Urinary bladder (tissue), 4 donors: ENCODE measurements around the gene ATPAF2. TPM values are rescaled to one million over a fixed set of nuclear protein-coding genes. Genes with fewer than 3 reads are reported as not detected.

ENCODE experiments used
- DNase-seq: peaks from one replicate; pipeline ENCODE4 v3.0.0-alpha.2; 2015; ENCODE audit errors: extremely low spot score
- H3K27ac ChIP-seq: one replicate; pipeline ENCODE4 v1.5.1; 2013; ENCODE audit warnings: low read depth, mild to moderate bottlenecking, moderate library complexity
- H3K36me3 ChIP-seq: one replicate; pipeline ENCODE4 v1.6.1; 2013; ENCODE audit warnings: mild to moderate bottlenecking, moderate library complexity; ENCODE audit not compliant: insufficient read depth
- H3K4me1 ChIP-seq: one replicate; pipeline ENCODE4 v1.6.1; 2013; ENCODE audit warnings: mild to moderate bottlenecking, moderate library complexity; ENCODE audit not compliant: insufficient read depth
- H3K4me3 ChIP-seq: one replicate; pipeline ENCODE4 v1.5.1; 2013; ENCODE audit warnings: low read depth, low read length
- WGBS: extraction: QIAGEN DNeasy Blood & Tissue Kit; methylation state at CpG from one replicate; pipeline ENCODE4 v1.1.7; 2013; 5-methylcytosine and 5-hydroxymethylcytosine counted together
- polyA plus RNA-seq: library from polyadenylated mRNA; stranded (reverse); fragments of 200-250 nt; gene quantifications from one replicate; pipeline ENCODE4 v1.2.3, GENCODE V29; 2013
- total RNA-seq: library from RNA; depleted of rRNA; stranded (reverse); fragments of >200 nt; gene quantifications from one replicate; pipeline ENCODE4 v1.2.3, GENCODE V29; 2014
- donor health status: healthy with polysubstance abuse.
- donor health status: healthy.

Gene ATPAF2
- total and polyA plus RNA-seq, 2 donors = 15.9 to 17.3 TPM

- H3K4me1 ChIP-seq = no peaks in the 10 kb centered on the region
- H3K36me3 ChIP-seq = no peaks in the 10 kb centered on the region
- WGBS = 63% methylated on average over 18 of the region's 18 CpGs
- no peak overlapping the region for H3K4me3 ChIP-seq
- DNase-seq = no peak
- no peak overlapping the region for H3K27ac ChIP-seq
These were observed 44.5 kb downstream of the ATPAF2 start for GRCh38 chr17:17994271-17995069.

GRCh38 chr17:17993852-17994251, 45.1 kb downstream of the ATPAF2 start:
- Histone ChIP-seq H3K36me3 (no peaks in the 10 kb centered on the region), H3K27ac (no peak overlapping the region), H3K4me3 (no peak overlapping the region), H3K4me1 (no peaks in the 10 kb centered on the region)
- no peak for DNase-seq
- 97% methylated on average over 12 of the region's 12 CpGs for WGBS

GRCh38 chr17:17993366-17993765, 45.6 kb downstream of the ATPAF2 start:
- WGBS = 93% methylated on average over 2 of the region's 2 CpGs
- DNase-seq = no peak
- no peaks in the 10 kb centered on the region for H3K36me3 ChIP-seq
- no peak overlapping the region for H3K4me3 ChIP-seq
- H3K27ac ChIP-seq = no peak overlapping the region
- no peaks in the 10 kb centered on the region for H3K4me1 ChIP-seq

GRCh38 chr17:17990282-17990681, 48.7 kb downstream of the ATPAF2 start:
- no peak for DNase-seq
- Histone ChIP-seq H3K4me3 (no peak overlapping the region), H3K36me3 (no peaks in the 10 kb centered on the region), H3K27ac (no peak overlapping the region), H3K4me1 (no peaks in the 10 kb centered on the region)
- 86% methylated on average over 2 of the region's 2 CpGs for WGBS

GRCh38 chr17:17989618-17990017, 49.4 kb downstream of the ATPAF2 start:
- H3K4me3 ChIP-seq = no peak overlapping the region
- no peaks in the 10 kb centered on the region for H3K4me1 ChIP-seq
- WGBS = 89% methylated on average over 10 of the region's 10 CpGs
- no peaks in the 10 kb centered on the region for H3K36me3 ChIP-seq
- no peak overlapping the region for H3K27ac ChIP-seq
- no peak for DNase-seq

- Histone ChIP-seq H3K4me3 (no peak overlapping the region), H3K36me3 (no peaks in the 10 kb centered on the region), H3K27ac (no peak overlapping the region), H3K4me1 (no peaks in the 10 kb centered on the region)
- no peak for DNase-seq
- WGBS = 91% methylated on average over 9 of the region's 9 CpGs
These were observed 49.9 kb downstream of the ATPAF2 start for GRCh38 chr17:17989081-17989480.

- H3K4me1 ChIP-seq = no peaks in the 10 kb centered on the region
- H3K27ac ChIP-seq = no peak overlapping the region
- no peak overlapping the region for H3K4me3 ChIP-seq
- no peak for DNase-seq
- no peaks in the 10 kb centered on the region for H3K36me3 ChIP-seq
- WGBS = 89% methylated on average over 7 of the region's 7 CpGs
These were observed 50.5 kb downstream of the ATPAF2 start for GRCh38 chr17:17988427-17988945.

- no peaks in the 10 kb centered on the region for H3K36me3 ChIP-seq
- DNase-seq = no peak
- 84% methylated on average over 14 of the region's 14 CpGs for WGBS
- H3K4me1 ChIP-seq = no peaks in the 10 kb centered on the region
- no peak overlapping the region for H3K4me3 ChIP-seq
- H3K27ac ChIP-seq = no peak overlapping the region
These were observed 51.1 kb downstream of the ATPAF2 start for GRCh38 chr17:17987901-17988300.

GRCh38 chr17:17987187-17987896, 51.6 kb downstream of the ATPAF2 start:
- no peaks in the 10 kb centered on the region for H3K36me3 ChIP-seq
- no peak overlapping the region for H3K27ac ChIP-seq
- no peaks in the 10 kb centered on the region for H3K4me1 ChIP-seq
- no peak overlapping the region for H3K4me3 ChIP-seq
- WGBS = 87% methylated on average over 7 of the region's 7 CpGs
- DNase-seq = no peak

GRCh38 chr17:17985555-17985954, 53.4 kb downstream of the ATPAF2 start:
- WGBS = 79% methylated on average over 3 of the region's 3 CpGs
- H3K36me3 ChIP-seq = no peaks in the 10 kb centered on the region
- no peaks in the 10 kb centered on the region for H3K4me1 ChIP-seq
- no peak for DNase-seq
- no peak overlapping the region for H3K4me3 ChIP-seq
- no peak overlapping the region for H3K27ac ChIP-seq

GRCh38 chr17:17985153-17985552, 53.8 kb downstream of the ATPAF2 start:
- Histone ChIP-seq H3K4me1 (no peaks in the 10 kb centered on the region), H3K27ac (no peak overlapping the region), H3K4me3 (no peak overlapping the region), H3K36me3 (no peaks in the 10 kb centered on the region)
- DNase-seq = no peak
- WGBS = 88% methylated on average over 2 of the region's 2 CpGs

- Histone ChIP-seq H3K4me3 (no peak overlapping the region), H3K27ac (no peak overlapping the region), H3K36me3 (no peaks in the 10 kb centered on the region), H3K4me1 (no peaks in the 10 kb centered on the region)
- WGBS = 92% methylated on average over 6 of the region's 6 CpGs
- DNase-seq = no peak
These were observed 55.2 kb downstream of the ATPAF2 start for GRCh38 chr17:17983776-17984175.

- Histone ChIP-seq H3K4me3 (no peak overlapping the region), H3K4me1 (no peaks in the 10 kb centered on the region), H3K36me3 (no peaks in the 10 kb centered on the region), H3K27ac (no peak overlapping the region)
- WGBS = 84% methylated on average over 6 of the region's 6 CpGs
- no peak for DNase-seq
These were observed 55.6 kb downstream of the ATPAF2 start for GRCh38 chr17:17983376-17983775.

GRCh38 chr17:17982801-17983200, 56.2 kb downstream of the ATPAF2 start:
- H3K36me3 ChIP-seq = no peaks in the 10 kb centered on the region
- WGBS = 85% methylated on average over 9 of the region's 9 CpGs
- H3K4me3 ChIP-seq = no peak overlapping the region
- H3K27ac ChIP-seq = no peak overlapping the region
- H3K4me1 ChIP-seq = no peaks in the 10 kb centered on the region
- peak; percentile 69 for DNase-seq
